H1 (cell line): ENCODE data around the gene EPN2. TPM values are rescaled to one million over a fixed set of nuclear protein-coding genes. Genes with fewer than 3 reads are reported as not detected.
A peak's percentile ranks its signal among the peaks of the same experiment; 100 is the strongest.

Experiments
- CTCF ChIA-PET: fragments of 300-600 bp; sonication (Branson Sonifier 250); formaldehyde crosslinking; loops from one replicate; lab custom pipeline; 2021; ENCODE audit not compliant: partially characterized antibody; lab: Charles Lee
- POLR2A ChIA-PET: fragments of 300-600 bp; sonication (Branson Sonifier 250); formaldehyde crosslinking; loops from one replicate; lab custom pipeline; 2021; ENCODE audit warnings: inconsistent platforms; ENCODE audit not compliant: partially characterized antibody; lab: Charles Lee
- DNase-seq, 2 experiments: peaks; one replicate each; pipeline versions ENCODE4 v3.0.0 to v3.0.0-alpha.2; 2010 to 2022; ENCODE audit warnings: low spot score in 2 of 2, low read depth in 1 of 2, mixed read lengths in 1 of 2
- FAIRE-seq: peaks from 2 replicates; lab custom pipeline; 2011; peaks lifted over from hg19 to GRCh38; lab: Jason Lieb, UNC
- H2AFZ ChIP-seq: 2 replicates; pipeline ENCODE4 v1.8.1; 2012; ENCODE audit warnings: low read length, inconsistent platforms
- H2AK5ac ChIP-seq: 2 replicates; pipeline ENCODE4 v1.6.1; 2013; ENCODE audit warnings: low read depth, low read length
- H2BK120ac ChIP-seq: replicated peaks from 2 replicates; pipeline ENCODE3; 2013; ENCODE audit warnings: low read depth, low read length, inconsistent platforms
- H2BK12ac ChIP-seq: 2 replicates; pipeline ENCODE4 v1.6.1; 2013; ENCODE audit warnings: low read depth, low read length
- H2BK15ac ChIP-seq: 2 replicates; pipeline ENCODE4 v1.6.1; 2013; ENCODE audit warnings: low read length
- H2BK20ac ChIP-seq: 2 replicates; pipeline ENCODE4 v1.6.1; 2013; ENCODE audit warnings: low read length
- H2BK5ac ChIP-seq: 2 replicates; pipeline ENCODE4 v1.6.1; 2013; ENCODE audit warnings: low read depth, low read length
- H3K14ac ChIP-seq: 2 replicates; pipeline ENCODE4 v1.6.1; 2013; ENCODE audit warnings: inconsistent platforms; ENCODE audit not compliant: insufficient read length
- H3K18ac ChIP-seq: 2 replicates; pipeline ENCODE4 v1.6.1; 2013; ENCODE audit warnings: low read length; ENCODE audit errors: extremely low read depth
- H3K23ac ChIP-seq: 2 replicates; pipeline ENCODE4 v1.6.1; 2013; ENCODE audit warnings: inconsistent platforms; ENCODE audit not compliant: insufficient read length
- H3K23me2 ChIP-seq: 2 replicates; pipeline ENCODE4 v1.6.1; 2013; ENCODE audit warnings: low read depth, low read length
- H3K27ac ChIP-seq: 2 replicates; pipeline ENCODE4 v1.6.1; 2011; ENCODE audit warnings: low read depth, low read length, inconsistent platforms
- H3K27me3 ChIP-seq, 4 experiments: replicated peaks in 1 of 4; 1 replicate in 1 of 4; 2 replicates in 3 of 4; pipeline versions ENCODE4 v1.6.1 to v1.8.1; 2011 to 2013; ENCODE audit warnings: low read length in 3 of 4, mild to moderate bottlenecking in 3 of 4, inconsistent platforms in 2 of 4, mixed read lengths in 2 of 4, moderate library complexity in 1 of 4; ENCODE audit not compliant: control insufficient read depth in 3 of 4, insufficient read depth in 3 of 4; ENCODE audit errors: extremely low read depth in 1 of 4
- H3K36me3 ChIP-seq, 4 experiments: 2 replicates each; pipeline versions ENCODE4 v1.6.1 to v1.8.1; 2011 to 2013; ENCODE audit warnings: mild to moderate bottlenecking in 4 of 4, low read length in 3 of 4, moderate library complexity in 2 of 4, control low read depth in 1 of 4, inconsistent platforms in 1 of 4; ENCODE audit not compliant: insufficient read depth in 4 of 4, control insufficient read depth in 2 of 4
- H3K4ac ChIP-seq: replicated peaks from 2 replicates; pipeline ENCODE3; 2013; ENCODE audit warnings: low read length, low read depth, mixed read lengths, inconsistent platforms; ENCODE audit not compliant: insufficient read length
- H3K4me1 ChIP-seq, 4 experiments: replicated peaks in 1 of 4; 1 replicate in 1 of 4; 2 replicates in 3 of 4; pipeline versions ENCODE4 v1.6.1 to v1.8.1; 2011 to 2013; ENCODE audit warnings: low read length in 3 of 4, inconsistent platforms in 2 of 4, mixed read lengths in 1 of 4; ENCODE audit not compliant: insufficient read depth in 4 of 4, control insufficient read depth in 3 of 4
- H3K4me2 ChIP-seq, 2 experiments: 2 replicates each; pipeline versions ENCODE4 v1.6.1 to v1.8.1; 2011 to 2013; ENCODE audit warnings: low read depth in 2 of 2, low read length in 2 of 2, control low read depth in 1 of 2, inconsistent platforms in 1 of 2, mild to moderate bottlenecking in 1 of 2; ENCODE audit not compliant: insufficient read depth in 1 of 2
- H3K4me3 ChIP-seq, 4 experiments: fragments of 200-600, 300-600 bp in 1 of 4; sonication (generic), shearing (Covaris generic), sonication (Bioruptor Twin) in 1 of 4; 2 replicates each; pipeline versions ENCODE4 v1.5.1 to v1.8.1; 2011 to 2016; ENCODE audit warnings: low read length in 4 of 4, low read depth in 3 of 4, control low read depth in 2 of 4, inconsistent platforms in 2 of 4, mild to moderate bottlenecking in 2 of 4, mixed read lengths in 1 of 4, moderate library complexity in 1 of 4; ENCODE audit not compliant: insufficient read depth in 2 of 4; ENCODE audit errors: extremely low read depth in 1 of 4
- H3K56ac ChIP-seq: replicated peaks from 2 replicates; pipeline ENCODE3; 2013; ENCODE audit warnings: low read depth, mild to moderate bottlenecking, mixed read lengths, low read length, inconsistent platforms; ENCODE audit not compliant: insufficient read length
- H3K79me1 ChIP-seq: 2 replicates; pipeline ENCODE4 v1.6.1; 2013; ENCODE audit warnings: low read depth, low read length, control low read depth
- H3K79me2 ChIP-seq, 2 experiments: 2 replicates each; pipeline versions ENCODE4 v1.6.1 to v1.8.1; 2012 to 2013; ENCODE audit warnings: low read length in 2 of 2, mild to moderate bottlenecking in 2 of 2, inconsistent platforms in 1 of 2; ENCODE audit not compliant: insufficient read depth in 2 of 2, control insufficient read depth in 1 of 2
- H3K9ac ChIP-seq, 4 experiments: replicated peaks in 1 of 4; 1 replicate in 1 of 4; 2 replicates in 3 of 4; pipeline versions ENCODE4 v1.6.1 to v1.8.1; 2011 to 2013; ENCODE audit warnings: low read depth in 3 of 4, low read length in 3 of 4, control low read depth in 2 of 4, mild to moderate bottlenecking in 2 of 4, moderate library complexity in 2 of 4, inconsistent platforms in 1 of 4; ENCODE audit errors: extremely low read depth in 1 of 4
- H3K9me3 ChIP-seq, 2 experiments: 2 replicates each; pipeline versions ENCODE4 v1.6.1 to v1.8.1; 2012 to 2013; ENCODE audit warnings: mild to moderate bottlenecking in 2 of 2, moderate library complexity in 2 of 2, control low read depth in 1 of 2, inconsistent platforms in 1 of 2, low read depth in 1 of 2, low read length in 1 of 2, mixed read lengths in 1 of 2; ENCODE audit not compliant: insufficient read depth in 2 of 2
- H4K20me1 ChIP-seq, 2 experiments: replicated peaks in 1 of 2; 2 replicates each; pipeline versions ENCODE3 to v1.8.1; 2011 to 2013; ENCODE audit warnings: inconsistent platforms in 2 of 2, low read length in 2 of 2, mild to moderate bottlenecking in 1 of 2; ENCODE audit not compliant: insufficient read depth in 2 of 2, control insufficient read depth in 1 of 2
- H4K5ac ChIP-seq: 2 replicates; pipeline ENCODE4 v1.6.1; 2013; ENCODE audit warnings: low read length, low read depth, mixed read lengths, inconsistent platforms; ENCODE audit not compliant: insufficient read length
- H4K8ac ChIP-seq: 2 replicates; pipeline ENCODE4 v1.8.0; 2013; ENCODE audit warnings: mild to moderate bottlenecking, moderate library complexity, low read length, inconsistent platforms; ENCODE audit not compliant: insufficient read depth; ENCODE audit errors: extremely low read depth
- H4K91ac ChIP-seq: replicated peaks from 2 replicates; pipeline ENCODE3; 2013; ENCODE audit warnings: low read length, mixed read lengths, inconsistent platforms; ENCODE audit not compliant: insufficient read length
- ASH2L ChIP-seq: fragments of 200-600, 300-600 bp; sonication (generic); IDR thresholded peaks from one replicate; pipeline ENCODE4 v1.7.1; 2017; ENCODE audit warnings: low read length
- BACH1 ChIP-seq: IDR thresholded peaks from 2 replicates; pipeline ENCODE4 v1.6.1; 2012; ENCODE audit warnings: low read length, improper control_type of control experiment
- BCL11A ChIP-seq, 2 experiments: IDR thresholded peaks; one replicate each; pipeline ENCODE4 v1.6.1; 2011; ENCODE audit warnings: low read depth in 2 of 2, low read length in 2 of 2, mild to moderate bottlenecking in 2 of 2
- CBX8 ChIP-seq: fragments of 300-800, 300-1000 bp; sonication (generic); IDR thresholded peaks from 2 replicates; pipeline ENCODE4 v1.7.1; 2016; ENCODE audit warnings: low read depth, low read length, borderline replicate concordance
- CHD1 ChIP-seq: IDR thresholded peaks from 2 replicates; pipeline ENCODE4 v1.6.1; 2012; ENCODE audit warnings: low read depth, low read length, improper control_type of control experiment
- E2F6 ChIP-seq: IDR thresholded peaks from 2 replicates; pipeline ENCODE4 v1.6.1; 2012; ENCODE audit warnings: inconsistent platforms
- JUN ChIP-seq: IDR thresholded peaks from 2 replicates; pipeline ENCODE4 v1.6.1; 2011; ENCODE audit warnings: low read depth, mild to moderate bottlenecking, improper control_type of control experiment, low read length
- KDM1A ChIP-seq: fragments of 200-600, 300-600 bp; sonication (generic); IDR thresholded peaks from 2 replicates; pipeline ENCODE4 v1.7.1; 2016; ENCODE audit warnings: mild to moderate bottlenecking, low read length, borderline replicate concordance
- PHF8 ChIP-seq: fragments of 200-600 bp; sonication (generic); conservative IDR thresholded peaks from 2 replicates; pipeline ENCODE4 v1.7.1; 2012; ENCODE audit warnings: low read depth, mild to moderate bottlenecking, inconsistent platforms, low read length, moderate library complexity
- SP1 ChIP-seq: IDR thresholded peaks from 2 replicates; pipeline ENCODE4 v1.6.1; 2011; ENCODE audit warnings: low read depth, low read length
- TAF1 ChIP-seq: IDR thresholded peaks from 2 replicates; pipeline ENCODE4 v1.6.1; 2011; ENCODE audit warnings: mild to moderate bottlenecking, low read depth, low read length
- TCF12 ChIP-seq: IDR thresholded peaks from 2 replicates; pipeline ENCODE4 v1.6.1; 2011; ENCODE audit warnings: low read depth, mild to moderate bottlenecking, low read length
- TEAD4 ChIP-seq: IDR thresholded peaks from 2 replicates; pipeline ENCODE4 v1.6.1; 2012; ENCODE audit warnings: low read depth, low read length, inconsistent platforms, mixed read lengths
- ZNF274 ChIP-seq: IDR thresholded peaks from 2 replicates; pipeline ENCODE4 v1.7.0; 2012; ENCODE audit warnings: low read length, borderline replicate concordance; ENCODE audit errors: extremely low read depth
- WGBS, 2 experiments: shearing (Covaris generic) in 1 of 2; methylation state at CpG; one replicate each; pipeline versions ENCODE4 v1.1.6 to v1.1.7; 2013 to 2015; ENCODE audit warnings: low lambda C conversion rate in 2 of 2, mixed read lengths in 2 of 2, inconsistent platforms in 1 of 2, low coverage in 1 of 2, missing lambda C conversion rate in 1 of 2; ENCODE audit not compliant: insufficient replicate concordance in 2 of 2, insufficient coverage in 1 of 2, insufficient read length in 1 of 2; ENCODE audit errors: extremely low coverage in 1 of 2, missing lambda C conversion rate in 1 of 2; 5-methylcytosine and 5-hydroxymethylcytosine counted together
- polyA plus RNA-seq, 7 experiments: library from polyadenylated mRNA; depleted of rRNA in 3 of 7; stranded (reverse) in 5 of 7; unstranded in 2 of 7; fragments of >200 nt in 5 of 7; fragments of 200-250 nt in 2 of 7; gene quantifications; 1 replicate in 5 of 7; 2 replicates in 1 of 7; 4 replicates in 1 of 7; pipeline versions ENCODE4 v1.2.1 to v1.2.3, GENCODE V29; 2011 to 2013; ENCODE audit warnings: missing spikeins in 2 of 7, mixed read lengths in 2 of 7
- total RNA-seq: library from RNA; stranded (reverse); fragmentation: NEBNext Ultra II Directional; extraction: Animal tissue kit (Norgen Biotek cat#: 25700); gene quantifications from 2 replicates; pipeline ENCODE4 v1.2.1, GENCODE V29; 2021

EPN2 gene
- total and polyA plus RNA-seq, 2 of the 8 experiments (the other 6 are each of a cell fraction or from before 2014, with no cell fraction given): 28.7 to 55.8 TPM

DNA sequence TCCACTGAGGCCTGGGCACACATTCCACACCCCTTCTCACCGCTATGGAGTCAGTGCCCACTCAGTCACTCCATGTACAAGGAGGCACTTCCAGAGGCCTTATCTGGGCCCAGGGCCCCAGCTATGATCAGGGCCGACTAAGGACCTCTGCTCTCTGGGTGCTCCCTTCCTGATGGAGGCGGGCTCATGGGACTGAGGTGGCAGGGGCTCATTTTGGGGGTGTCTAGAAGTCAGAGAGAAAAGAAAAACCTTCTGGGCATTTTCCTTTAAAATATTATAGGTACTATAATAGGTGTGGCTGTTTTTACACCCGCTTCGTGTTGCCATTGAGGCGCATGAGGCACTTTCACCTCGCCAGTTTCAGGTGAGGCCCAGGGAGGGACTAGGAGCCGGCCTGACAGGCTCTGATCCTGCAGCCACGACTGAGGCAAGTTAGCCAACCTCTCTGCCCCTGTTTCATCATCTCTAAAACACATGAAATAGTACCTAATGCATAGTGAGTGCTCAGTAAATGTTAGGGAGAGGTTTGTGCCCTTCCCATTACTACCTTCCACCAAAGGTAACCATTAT, 111.0 kb downstream of the EPN2 start:
- Histone ChIP-seq H3K4me3 (no peak overlapping the region), H2AK5ac (no peak overlapping the region), H3K27ac (no peak overlapping the region; the same call in 1 of the 2 replicates), H3K27me3 (no peaks in the 10 kb centered on the region), H3K4ac (no peak overlapping the region), H2BK120ac (no peak overlapping the region), H3K18ac (no peak overlapping the region), H2BK15ac (no peak overlapping the region), H3K23me2 (no peaks in the 10 kb centered on the region), H2AFZ (no peak overlapping the region), H3K14ac (no peak overlapping the region), H2BK20ac (no peak overlapping the region), H3K36me3 (peaks cover 0 to 5% (median 2%) of the 10 kb centered on the region in 4 experiments; a peak in 2 of 8 replicates), H3K79me1 (no peaks in the 10 kb centered on the region), H3K9ac (no peak overlapping the region), H3K23ac (no peak overlapping the region), H3K4me1 (peaks cover 0 to 2% (median 0%) of the 10 kb centered on the region in 4 experiments; a peak in 1 of 7 replicates), H2BK5ac (peak overlapping the region; percentile 56; the same call in 1 of the 2 replicates), H4K20me1 (peaks cover 0 to 1% of the 10 kb centered on the region in 2 experiments), H4K8ac (no peak overlapping the region), H4K91ac (no peak overlapping the region), H3K56ac (no peak overlapping the region), H4K5ac (no peak overlapping the region), H3K4me2 (no peak overlapping the region), H3K79me2 (no peaks in the 10 kb centered on the region), H3K9me3 (no peaks in the 10 kb centered on the region), H2BK12ac (no peak overlapping the region)
- 89% methylated on average over 9 of the region's 9 CpGs; no CpG with 5 or more reads in 1 of the 2 experiments for WGBS, 2 experiments
- ChIA-PET POLR2A (interaction anchor here (1.0 kb wide), 1 partner anchor 30 kb away, joined by 4 read pairs; the partner anchor contains the start of gene MAPK7), CTCF (interaction anchor here (0.9 to 1.0 kb wide), 2 partner anchors 15 to 415 kb away, joined by 3 read pairs; no protein-coding TSS in a partner anchor)
- no peak for FAIRE-seq
- no peak for DNase-seq
- no peak for TF ChIP-seq JUN
- no peak for TF ChIP-seq PHF8
- no peak for TF ChIP-seq BACH1
- TF ChIP-seq E2F6: no peak
- no peak for TF ChIP-seq TCF12
- no peak for TF ChIP-seq BCL11A (IDR thresholded peaks at IDR 0.05; ENCODE audit: low read depth in 2 of 2, low read length in 2 of 2)
- no peak for TF ChIP-seq TAF1
- TF ChIP-seq TEAD4: no peak
- TF ChIP-seq ZNF274: no peak
- TF ChIP-seq KDM1A: no peak
- no peak for TF ChIP-seq CBX8
- no peak for TF ChIP-seq ASH2L
- no peak for TF ChIP-seq SP1
- TF ChIP-seq CHD1: no peak
